NCI-H128 (cell line): ENCODE measurements around the gene MYL11.

Experiments used
- DNase-seq: peaks from one replicate; lab custom pipeline; 2025; ENCODE audit not compliant: unreplicated experiment; lab: John Stamatoyannopoulos, UW

MYL11 gene

DNA sequence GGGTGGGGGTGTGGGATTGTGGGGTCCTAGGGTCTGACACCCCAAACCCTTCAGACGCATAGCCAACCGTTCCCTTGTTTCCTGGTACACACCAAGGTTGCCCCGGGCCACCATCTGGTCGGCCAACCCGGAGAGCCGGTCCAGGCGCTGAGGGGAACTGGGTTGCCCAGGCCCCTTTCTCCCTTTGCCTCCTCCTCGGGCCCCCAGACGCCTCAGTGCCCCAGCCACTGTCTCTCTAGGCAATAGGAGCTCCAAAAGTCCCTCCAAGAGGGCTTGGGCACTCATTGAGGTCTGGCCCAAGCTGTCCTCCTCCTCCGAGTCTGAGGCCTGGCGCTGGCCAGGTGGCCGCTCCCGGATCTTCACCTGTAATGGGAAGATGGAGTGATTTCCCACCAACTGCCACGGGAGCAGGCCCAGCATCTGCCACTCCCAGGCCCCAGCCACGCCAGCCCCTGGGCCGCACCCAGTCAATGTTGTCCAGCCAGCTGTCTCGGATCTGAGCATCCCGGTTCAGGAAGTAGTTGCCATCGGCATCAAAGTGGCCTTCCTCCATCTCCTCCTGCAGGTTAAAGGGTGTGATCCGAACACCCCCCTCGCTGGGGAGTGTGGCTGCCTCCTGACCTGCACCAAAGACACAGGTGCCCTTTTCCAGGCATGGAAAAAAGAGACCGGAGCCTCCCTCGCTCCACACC, 21.0 kb upstream of the MYL11 start:
- no peak for DNase-seq

DNA sequence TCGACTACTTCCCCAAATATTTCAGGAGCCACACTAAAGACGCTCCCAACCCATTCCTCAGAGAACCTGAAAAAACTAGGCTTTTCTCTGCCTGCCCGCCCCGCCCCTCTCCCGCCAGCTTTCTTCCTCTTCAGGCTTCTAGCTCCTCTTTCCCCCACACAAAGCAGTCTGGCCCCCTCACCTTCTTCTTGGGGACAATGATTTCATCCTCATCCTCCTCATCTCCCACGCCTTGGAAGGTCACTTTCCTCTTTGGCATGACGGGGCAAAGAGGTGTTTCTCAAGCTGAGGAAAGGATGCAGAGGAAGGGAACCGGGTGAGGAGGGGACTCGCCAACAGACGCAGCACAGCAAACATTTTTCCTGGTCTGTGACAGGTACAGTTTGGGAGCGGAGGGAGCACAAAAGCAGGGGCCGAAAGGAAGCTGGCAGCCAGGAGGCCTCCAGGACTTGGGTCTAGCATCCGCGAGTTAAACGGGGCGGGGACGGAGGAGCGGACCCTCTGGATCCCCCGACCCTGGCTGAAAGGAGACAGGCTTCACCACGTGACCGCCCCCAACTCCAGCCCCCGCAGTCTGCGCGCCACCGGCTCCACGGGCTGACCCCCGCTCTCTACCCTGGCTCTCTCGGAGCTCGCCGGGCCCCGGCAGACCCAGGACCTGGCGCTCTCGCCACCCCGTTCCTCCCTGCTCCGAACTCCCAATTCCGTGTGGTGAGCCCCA, 20.0 kb upstream of the MYL11 start:
- DNase-seq: no peak

DNA sequence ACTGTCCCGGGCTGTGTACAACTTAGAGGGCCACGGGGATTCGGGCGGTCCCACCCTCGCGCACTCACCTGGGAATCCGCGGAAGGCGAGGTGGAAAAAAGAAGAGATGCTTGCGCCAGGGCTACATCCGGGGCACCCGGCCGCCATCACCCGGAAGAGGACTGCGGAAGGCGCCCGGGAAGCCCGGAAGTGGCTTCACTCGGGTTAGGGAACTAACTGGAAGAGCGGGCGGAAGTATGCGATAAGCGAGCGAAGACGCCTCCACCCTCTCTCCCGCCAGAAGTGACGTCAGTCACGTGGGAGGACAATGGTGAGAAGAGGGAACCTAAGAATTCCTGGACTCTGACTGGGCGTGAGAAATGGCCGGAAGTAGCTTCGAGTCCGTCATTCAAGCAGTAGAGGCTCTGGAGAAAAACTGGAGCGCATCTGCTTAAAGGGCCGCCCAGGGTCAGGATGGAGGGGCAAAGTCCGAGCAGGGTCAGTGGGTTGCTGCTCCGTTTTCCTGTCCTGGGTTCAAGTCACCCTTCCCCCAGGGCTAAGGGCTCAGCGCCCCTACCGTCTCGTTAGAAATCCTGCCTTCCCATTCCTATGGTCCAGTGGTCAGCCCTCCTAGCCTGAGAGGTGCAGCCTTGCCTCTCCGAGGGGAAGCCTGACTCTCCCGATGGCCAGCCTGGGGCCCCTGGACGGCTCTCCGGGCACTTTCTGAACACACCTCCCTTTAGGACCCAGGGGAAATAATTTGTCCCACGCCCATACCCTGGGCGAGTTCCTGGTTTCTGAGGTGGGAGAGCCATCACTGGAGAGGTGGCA, 19.3 kb upstream of the MYL11 start, which contains the start of gene CD2BP2:
Gene CD2BP2 (minus strand): TSS at position 165 of the 810 bp plus-strand sequence. CDS start 627 bp downstream, outside the sequence.
- peak; percentile 91 for DNase-seq

DNA sequence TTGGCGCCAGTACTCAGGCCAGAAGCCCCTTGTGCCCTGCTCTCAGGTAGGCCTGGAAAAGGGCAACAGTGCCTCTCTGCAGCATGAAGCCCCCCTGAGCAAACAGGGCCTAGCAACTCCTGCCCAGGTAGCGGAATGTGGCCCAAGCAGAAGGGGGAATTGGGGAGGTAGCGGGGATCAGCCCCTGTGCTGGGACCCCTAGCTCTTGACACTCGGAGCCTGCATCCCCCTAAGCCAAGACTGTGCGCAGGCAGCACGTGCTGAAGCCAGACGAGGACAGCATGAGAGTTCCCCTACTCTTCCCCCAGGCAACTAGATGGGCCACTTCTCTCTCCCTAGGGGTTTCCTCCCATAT, 18.7 kb upstream of the MYL11 start:
- no peak for DNase-seq

DNA sequence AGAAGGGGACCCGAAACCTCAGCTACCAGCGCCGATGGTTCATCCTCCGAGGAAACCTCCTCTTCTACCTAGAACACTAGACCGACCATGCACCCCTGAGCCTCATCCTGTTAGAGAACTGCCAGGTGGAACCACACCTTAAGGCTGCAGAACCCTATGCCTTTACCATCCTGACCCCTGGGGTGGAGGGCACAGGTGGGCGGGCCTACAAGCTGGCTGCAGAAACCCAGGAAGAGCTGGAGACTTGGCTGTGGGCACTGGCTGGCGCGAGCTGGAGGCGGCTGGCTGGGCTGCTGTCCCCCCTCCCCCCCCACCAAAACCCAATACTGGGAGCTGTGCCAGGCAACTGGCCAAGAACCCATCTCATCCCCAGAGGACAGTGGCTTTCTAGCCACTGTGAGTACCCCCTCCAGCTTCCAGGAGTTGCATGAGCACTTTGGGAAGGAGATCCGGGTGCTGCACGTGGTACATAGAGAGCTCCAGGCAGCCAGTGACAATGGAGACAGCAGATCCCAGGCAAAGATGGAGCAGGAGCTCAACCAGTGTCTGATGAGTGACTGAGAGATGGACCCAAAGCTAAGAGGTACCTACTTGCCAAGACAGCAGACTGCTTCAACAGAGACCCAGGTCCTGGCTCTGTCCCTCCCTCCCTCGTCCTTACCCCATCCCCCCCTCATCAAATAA, 18.1 kb upstream of the MYL11 start:
- no peak for DNase-seq

DNA sequence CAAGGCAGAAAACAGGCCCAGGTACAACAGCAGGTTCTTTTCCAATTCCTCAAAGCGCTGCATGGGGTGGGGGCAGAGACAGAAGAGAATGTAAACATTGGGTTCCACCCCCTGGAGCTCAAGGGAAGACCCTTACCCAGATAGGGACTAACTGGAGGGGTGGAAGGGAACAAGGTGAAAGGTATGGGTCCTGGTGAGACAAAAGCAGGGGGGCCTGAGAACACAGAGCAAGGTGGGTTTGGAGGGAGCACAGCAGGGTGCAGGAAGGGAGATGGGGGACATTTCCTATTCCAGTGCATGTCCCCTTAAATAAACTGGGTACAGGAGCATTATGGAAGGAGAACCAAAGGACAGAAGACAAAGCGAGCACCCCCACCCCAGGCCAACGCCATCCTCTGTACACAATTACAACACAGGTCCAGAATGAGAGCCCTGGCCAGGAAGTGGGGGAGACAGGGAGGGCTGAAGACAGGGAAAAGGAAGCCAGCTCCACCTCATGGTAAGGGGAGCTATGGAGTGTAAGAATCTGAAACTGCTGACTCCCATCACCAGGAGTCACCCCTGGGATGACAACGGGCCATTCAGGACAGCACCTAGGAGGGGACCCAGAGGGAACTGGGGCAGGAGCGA, 17.4 kb upstream of the MYL11 start:
- no peak for DNase-seq

DNA sequence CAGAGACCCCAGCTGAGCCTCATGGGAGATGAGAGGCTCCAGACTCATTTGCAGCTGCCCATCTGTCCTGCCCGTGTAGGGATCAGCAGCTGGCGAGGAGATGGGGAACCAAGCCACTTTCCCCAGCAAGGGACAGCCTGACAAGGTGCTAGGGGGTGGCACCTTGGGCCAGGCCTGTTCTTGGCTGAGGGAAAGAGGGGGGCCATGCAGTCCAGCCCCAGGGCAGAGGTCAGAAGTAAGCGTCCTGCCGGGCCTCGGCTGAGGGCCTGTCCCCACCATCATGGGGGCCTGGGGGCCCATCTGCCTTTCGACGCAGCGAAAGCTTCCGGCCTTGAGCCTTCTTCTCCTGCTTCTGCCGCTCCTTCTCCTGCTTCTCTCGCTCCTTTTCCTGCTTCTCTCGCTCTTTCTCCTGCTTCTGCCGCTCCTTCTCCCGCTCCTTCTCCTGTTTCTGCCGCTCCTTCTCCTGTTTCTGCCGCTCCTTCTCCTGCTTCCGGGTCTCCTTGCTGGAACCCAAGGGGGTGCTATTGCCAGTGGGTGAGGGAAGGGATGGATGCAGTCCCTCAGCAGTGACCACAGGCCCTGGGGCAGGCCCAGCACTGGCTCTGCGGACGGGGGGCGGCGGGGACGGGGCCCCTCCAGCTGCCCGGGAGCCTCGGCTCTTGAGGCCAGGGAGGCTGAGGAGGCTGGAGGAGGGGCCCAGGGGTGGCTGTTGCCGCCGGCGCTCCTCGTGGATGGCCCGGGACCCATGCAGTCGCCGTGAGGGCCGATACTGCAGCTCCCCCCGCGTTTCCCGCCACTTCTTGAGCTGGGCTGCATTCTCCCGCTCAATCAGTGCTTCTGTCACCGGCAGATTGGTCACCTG, 16.7 kb upstream of the MYL11 start:
- no peak for DNase-seq

DNA sequence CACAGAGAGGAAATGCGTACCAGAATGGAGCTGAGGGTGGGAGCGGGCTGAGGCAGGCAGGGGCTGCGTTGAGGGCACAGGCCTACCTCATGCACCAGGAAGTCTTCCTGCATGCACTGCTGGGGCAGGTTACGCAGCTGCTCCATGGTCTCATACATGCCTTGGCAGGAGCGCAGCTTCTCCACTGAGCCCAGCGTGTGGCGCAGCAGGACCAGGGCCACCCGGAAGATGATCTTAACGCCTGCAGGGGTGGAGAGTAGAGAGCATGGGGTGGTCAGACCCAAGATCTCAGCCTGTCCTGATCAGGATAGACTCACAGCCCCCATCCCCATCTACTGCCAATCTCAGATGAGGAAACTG, 16.0 kb upstream of the MYL11 start:
- DNase-seq: no peak

DNA sequence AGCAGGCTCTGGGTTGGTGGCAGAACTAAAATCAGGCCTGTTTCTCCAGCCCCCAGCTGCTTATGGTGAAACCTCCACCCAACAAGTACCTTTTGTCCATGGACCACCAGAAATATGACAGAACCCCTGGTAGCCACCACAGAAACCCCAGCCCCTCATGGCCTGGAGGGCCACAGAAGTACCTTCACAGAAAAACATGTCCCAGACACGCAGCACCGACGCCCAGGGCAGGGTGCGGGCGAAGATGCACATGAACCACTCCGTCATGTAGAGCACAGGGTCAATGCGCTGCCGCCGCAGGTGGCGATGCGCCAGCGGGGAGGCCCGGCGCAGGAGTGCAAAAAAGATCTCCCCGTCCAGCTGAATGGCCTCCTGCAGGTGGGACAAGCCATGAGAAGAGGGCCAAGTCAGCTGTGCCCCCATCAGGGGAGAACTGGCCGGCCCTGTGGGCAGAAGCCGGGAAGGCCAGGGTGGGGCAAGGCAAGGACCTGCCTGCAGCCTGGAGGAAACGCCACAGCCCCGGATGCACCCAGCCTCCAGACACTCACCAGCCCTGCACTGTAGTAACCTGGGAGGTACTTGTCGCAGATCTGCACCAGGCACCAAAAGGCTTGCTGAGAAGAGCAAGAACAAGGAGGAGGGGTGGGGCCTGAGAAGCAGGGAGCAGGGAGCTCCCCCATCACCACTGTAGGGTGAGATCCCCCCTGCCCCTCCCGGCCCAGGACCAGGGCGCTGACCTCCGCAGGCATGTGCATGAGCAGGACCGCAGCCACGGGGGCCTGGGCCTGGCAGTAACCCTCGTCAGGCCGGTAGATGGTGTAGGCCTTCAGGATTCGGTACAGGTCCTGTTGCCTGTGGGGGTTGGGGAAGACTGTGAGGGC, 15.4 kb upstream of the MYL11 start:
- DNase-seq: no peak

DNA sequence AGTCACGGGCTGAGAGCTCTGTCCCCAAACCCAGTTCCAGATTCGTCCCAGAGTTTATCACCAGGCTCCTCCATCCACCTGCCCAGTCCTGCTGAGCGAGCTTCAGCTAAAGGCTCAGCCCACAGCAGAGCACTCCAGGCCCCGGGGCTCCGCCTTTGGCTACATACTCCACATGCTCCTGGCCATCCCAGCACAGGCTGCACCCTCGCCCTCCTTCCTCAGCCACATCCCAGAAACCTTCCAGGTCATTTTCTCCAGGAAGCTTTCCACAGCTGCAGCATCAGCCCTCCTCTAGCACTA, 14.8 kb upstream of the MYL11 start:
- DNase-seq: no peak

DNA sequence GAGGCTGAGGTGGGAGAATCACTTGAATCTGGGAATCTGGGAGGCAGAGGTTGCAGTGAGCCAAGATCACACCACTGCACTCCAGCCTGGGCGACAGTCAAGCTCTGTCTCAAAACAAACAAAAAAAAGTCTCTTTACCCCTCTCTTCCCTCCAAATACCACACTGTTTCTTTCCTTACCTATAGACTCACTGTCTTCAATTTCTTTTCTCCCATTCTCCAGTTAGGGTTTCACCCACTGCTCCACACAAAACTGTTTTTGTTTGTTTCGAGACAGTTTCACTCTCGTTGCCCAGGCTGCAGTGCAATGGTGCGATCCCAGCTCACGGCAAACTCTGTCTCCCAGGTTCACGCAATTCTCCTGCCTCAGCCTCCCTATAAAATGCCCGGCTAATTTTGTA, 13.4 kb upstream of the MYL11 start:
- DNase-seq: no peak

DNA sequence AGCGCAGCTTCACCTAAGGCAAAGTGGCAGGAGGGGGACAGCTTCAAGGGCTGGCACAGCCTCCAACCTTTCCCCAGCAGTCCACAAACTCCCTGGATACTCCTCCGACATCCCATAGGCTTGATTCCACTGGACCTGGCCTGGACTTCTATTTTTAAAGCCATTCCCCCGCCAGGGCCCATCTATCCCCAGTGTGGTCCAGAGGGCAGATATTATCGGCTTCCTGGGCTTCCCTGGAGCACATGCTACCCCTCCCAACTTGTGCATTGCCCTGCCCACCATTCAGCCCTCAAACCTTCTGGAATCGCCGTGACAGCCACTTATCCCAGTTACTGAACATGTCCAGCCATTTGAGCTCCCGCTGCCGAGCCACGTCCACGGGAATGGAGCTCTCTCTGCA, 9.4 kb upstream of the MYL11 start:
- no peak for DNase-seq

DNA sequence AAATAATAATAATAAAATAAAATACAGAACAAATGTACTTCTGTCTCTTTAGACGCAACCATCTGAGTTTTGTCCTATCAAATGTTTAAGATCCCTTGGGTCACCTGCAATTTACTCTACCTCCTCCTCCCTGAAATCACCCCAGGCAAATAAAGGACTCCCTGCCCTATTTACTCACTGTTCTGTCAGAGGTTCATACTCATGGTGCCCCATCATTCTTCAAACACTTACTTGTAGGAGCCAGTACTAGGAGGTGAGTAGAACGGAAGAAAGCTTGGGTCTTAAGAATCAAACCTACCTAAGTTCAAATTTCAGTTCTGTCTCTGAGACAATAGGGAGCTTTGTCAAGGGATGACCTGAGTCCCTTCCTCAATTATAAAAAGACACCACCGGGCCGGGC, 8.1 kb upstream of the MYL11 start:
- DNase-seq: no peak

DNA sequence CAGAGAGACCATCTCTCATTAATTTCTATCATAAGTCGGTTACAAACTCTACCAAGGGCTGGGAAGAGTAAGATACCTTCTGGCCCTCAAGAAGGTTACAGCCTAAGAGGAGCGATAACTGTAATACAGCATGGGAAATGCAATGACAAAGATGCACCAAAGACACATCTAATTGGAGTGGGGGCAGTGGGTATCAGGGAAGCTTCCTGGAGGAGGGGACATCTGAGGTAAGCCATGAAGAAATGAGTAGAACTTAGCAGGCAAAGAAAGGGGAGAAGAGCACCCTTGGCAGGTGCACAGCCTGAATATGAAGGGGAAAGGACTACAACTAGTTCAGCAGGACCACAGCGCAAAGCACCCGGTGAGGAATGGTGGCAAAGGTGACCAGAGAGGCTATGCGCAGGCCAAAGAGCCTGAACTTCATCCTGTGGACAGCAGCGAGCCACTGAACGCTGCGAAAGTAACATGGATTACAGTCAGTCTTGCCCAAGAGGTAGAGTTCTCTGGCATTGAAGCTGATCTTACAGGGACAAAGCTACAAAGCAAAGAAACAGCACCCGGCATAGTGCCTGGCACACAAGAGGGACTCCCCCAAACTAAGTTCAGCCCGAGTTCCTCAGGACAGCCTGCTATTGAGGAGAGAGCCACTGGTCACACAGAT, 7.1 kb upstream of the MYL11 start:
- DNase-seq: no peak

DNA sequence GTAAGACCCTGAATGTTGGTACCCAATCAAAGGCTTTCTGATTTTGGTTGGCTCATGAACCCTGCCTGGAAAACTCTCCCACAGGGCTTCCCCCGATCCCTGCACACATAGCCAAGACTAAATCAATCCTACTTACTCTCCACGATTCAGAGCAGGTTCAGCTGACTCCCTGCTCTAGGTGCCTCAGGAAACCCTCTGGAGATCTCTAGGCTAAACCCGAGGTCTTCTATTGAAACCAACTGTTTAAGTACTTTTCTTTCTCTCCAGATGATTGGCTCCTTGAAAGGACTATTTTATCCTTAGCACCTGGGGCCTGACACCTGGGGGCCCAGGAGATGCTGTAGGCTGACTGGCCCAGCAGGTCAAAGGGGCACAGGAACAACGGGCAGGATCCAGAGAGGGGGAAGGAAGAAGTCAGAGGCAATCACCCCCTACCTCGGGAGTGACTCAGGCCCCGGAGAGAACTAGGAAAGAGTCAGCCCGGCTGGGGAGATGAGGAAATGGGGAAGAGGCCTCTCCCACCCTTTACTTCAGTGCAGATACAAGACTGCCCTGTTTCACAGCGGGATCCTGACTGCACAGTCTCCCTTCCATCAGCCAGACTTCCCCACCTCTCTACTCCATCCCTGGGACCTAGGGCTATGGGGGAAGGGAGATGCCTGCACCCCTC, 6.3 kb upstream of the MYL11 start:
- DNase-seq: no peak

DNA sequence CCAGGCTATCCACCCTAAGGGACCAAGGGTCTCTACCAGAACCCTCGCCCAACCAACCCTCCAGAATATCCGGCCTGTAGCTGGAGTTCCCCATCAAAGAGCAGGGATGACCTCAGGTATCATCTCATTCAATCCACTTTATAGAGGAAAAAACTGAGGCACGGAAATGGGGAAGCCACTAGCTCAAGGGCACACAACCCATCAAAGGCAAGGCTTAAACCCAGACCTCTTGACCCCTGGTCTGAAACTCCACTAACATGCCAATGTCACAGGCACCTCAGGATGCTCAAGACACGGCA, 5.9 kb upstream of the MYL11 start:
- no peak for DNase-seq

DNA sequence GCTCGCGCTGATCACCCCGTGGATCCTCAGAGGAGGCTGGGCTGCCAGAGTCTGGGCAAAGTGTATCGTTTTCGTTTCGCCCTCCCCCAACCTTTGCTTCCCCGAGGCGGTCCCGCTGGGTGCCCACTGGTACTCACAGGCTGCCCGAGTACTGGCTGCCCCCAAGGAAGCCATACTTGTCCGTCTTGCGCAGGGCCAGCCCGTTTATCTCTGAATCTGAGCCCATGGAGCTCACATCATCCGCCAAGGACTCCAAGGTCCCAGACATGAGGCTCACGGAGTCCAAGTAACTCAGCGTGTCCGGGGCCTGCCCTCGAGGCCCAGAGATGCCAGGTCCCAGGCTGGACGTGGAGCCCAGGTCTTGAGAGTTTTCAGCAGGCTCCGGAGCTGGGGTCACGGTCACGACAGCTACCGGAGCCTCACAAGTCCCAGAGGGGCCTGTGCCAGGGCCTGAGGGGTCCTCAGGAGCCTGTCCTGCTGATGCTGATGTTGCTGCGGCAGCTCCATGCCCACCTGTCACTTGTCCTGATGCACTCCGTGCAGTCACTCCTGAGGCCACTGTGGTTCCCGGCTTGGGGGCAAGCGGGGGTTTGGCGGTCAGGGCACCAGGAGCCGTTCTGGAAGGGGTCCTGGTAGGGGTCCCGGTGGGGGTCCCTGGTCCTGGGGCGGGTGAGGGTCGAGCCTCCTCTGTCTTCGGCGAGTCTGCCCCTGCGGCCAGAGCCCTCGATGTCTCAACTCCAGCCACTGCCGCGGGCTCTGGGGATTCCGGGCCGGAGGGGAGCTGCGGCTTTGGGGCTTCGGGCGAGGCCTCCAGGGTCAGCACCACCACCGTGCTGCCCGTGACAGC, 5.3 kb upstream of the MYL11 start:
- no peak for DNase-seq
